Middle frontal gyrus (tissue), 1 donor: Measurements from ENCODE around the gene MGLL.

ENCODE experiments used
- DNase-seq: peaks from one replicate; pipeline ENCODE4 v3.0.0-alpha.2; 2015; ENCODE audit warnings: low spot score; ENCODE audit errors: extremely low spot score

MGLL gene

DNA sequence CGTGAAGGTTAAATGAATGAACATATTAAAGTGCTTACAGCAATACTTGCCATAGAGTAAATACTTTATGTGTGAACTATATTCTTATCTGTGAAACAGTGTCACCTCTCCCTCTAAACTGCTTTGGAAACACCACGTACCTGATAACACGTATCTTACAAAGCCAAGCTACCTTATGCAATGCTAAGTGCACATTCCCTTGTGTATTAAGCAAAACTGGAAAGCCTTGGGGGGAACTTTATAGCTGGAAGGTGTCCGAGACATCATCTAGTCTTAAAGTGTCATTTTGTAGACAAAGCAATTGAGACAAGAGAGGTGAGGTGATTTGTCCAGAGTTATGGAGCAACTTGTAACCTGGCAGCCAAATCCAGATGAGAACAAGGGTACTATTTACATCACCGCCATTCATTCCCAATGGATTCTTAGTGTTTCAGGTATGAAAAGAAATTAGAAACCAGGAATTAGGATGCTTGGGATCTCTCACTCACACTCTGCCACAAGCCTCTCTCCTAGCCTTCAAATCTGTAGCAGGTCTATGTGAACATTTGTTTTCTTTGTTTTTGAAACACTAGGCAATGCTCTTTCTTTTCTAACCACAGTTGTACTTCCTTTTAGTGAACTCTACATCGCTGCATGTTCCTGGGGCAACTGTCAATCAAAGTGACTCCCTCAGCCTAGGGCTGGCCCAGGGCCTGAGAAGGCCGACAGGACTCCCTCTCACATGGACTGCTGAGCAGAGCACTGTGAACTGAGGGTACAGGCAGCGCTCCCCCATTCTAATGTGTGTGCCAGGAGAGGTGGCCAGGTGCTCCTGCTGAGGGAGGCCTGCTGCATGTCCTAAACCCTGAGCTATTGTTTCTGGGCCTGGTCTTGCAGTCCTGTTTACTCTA is 13.9 kb upstream of the MGLL start:
- DNase-seq = no peak

DNA sequence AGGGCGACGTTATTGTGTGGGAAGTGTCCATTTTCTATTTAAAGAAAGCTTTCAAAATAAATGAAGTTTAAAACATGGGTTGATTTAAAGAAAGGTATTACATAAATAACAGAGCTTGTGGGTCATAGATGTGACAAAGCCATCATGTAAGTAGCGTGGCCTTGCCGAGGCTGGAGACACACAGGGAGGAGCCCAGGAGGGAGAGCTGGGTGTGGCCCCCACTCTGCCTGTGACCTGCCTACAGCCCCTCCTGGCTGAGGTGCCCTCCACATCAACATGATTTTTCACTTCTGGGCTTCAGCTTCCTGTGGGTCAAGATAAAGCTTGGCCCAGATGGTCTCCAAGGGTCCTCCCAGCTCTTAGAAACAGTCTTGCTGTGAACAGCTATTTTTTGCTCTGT is 12.5 kb upstream of the MGLL start:
- no peak for DNase-seq

DNA sequence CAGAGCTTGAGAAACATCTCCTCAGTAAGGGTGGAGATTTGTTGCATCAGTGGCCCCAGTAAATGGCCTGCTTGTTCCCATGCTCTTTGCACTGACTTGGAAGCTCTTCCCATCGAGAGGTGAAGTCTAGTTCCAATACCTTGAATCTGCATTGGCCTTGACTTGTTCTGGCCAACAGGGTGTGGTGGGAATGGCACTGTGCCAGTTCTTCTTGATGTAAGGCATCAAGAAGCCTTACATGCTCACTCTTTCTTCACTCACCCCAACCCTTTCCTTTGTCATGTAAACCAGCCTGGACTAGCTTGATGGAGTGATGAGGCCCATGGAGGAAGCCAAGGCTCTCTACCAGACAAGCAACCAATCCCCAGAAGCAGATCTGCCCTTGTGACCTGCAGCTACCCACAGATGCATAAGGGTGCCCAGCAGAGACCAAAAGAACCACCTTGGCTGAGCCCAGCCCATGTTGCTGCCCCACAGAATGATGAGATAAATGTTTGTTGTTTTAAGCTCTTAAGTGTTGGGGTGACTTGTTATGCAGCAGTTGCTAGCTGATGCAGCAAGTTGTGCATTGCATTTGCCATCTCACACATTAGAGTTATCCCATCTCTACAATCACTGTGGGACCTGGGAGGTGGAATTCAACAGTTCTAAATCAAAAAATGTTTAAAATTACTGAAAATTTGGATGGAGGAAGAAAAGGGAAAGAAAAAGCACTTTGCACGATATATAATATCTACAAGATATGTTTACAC is 11.1 kb upstream of the MGLL start:
- DNase-seq = no peak

DNA sequence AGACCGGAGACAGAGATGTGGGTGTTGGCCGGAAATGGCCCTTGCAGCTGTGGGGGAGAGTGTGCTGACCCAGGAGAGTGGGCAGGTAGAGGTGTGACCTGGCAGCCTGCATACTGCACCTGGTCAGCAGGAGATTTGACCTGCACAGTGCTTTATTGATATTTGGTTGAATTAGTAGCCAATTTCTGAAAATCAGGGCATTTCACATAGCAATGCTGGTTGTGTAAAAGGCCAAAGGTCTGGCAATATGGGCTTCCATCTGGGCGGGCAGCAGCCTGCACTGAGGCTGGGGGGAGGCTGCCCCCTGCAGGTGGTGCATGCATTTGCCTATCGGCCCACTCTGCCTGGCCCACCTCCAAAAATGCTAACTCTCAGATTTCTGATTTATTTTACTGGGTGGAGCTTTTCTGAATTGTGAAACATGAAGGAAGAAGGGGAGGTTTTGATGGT is 9.4 kb upstream of the MGLL start:
- no peak for DNase-seq

DNA sequence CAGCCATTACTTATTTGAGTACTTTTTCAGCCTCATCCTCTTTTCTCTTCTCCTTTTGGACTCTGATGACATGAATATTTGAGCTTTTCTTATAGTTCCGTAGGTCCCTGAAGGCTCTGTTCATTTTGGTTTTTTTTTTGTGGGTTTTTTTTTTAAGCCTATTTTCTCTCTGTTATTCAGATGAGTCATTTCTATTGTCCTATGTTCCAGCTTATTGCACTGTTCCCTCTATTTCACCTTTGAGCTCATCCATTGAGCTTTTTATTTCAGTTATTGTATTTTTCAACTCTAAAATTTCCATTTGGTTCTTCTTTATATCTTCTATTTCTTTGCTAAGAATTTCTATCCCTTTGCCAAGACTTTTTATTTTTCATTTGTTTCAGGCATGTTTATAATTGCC is 7.2 kb upstream of the MGLL start:
- DNase-seq = no peak

DNA sequence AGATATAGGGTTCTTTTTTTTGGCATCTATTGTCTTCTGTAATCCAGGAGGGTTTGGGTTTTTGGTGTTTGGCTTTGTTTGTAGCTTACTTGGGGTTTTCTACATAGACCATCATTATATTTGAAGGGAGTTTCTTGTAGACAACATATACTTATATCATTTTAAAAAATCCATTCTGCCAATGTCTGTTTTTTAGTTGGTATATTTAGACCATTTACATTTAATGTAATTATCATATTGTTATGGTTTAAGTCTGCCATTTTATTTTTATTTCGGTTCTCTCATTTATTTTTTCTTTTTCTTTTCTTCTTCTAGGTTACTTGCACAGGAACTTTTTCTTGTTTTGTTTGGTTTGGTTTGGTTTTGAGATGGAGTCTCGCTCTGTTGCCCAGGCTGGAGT is 5.5 kb upstream of the MGLL start:
- DNase-seq = no peak

DNA sequence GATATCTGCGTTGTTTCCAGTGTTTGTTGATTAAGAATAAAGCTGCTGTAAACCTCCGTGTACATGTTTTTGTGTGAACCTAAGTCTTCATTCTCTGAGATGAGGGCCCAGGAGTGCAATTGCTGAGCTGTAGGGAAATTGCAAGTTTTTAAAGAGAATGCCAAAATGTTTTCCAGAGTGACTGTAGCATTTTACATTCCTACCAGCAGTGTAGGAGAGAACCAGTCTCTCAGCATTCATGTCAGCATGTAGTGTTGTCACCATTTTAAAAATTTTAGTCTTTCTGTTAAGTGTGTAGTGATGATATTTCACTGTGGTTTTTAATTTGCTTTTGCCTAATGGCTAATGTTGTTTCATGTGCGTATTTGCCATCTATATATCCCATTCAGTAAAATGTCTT is 3.4 kb upstream of the MGLL start:
- DNase-seq = no peak

DNA sequence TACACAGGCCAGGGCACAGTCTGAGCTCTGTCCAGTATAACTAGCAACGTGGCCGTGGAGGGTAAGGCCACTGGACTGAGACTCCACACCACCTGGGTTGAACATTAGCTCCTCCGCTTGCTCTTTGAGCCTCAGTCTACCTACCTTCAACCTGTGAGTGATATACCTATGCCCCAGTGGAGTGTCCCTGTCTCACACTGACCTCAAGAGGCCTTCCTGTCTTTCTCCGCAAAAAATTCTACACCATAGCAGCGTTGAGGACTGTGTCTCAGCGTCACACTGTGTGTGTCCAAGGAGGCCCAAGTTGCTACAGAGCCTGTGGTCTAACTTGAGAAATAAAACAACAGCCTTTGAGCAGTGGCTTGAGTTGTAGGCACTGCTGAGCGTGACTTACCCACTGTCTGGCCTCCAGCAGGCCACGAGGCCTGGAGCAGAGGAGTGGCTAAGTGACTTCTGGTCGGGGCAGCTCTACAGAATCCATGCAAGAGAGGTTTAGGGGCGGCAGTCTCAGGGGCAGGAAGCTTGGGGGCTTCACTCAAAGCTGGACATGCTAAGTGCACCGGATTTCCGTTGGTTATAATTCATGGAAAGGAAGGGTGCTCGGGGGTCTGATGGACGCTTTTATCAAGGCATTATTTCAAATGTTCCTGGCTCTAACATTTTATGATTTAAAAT is 2.0 kb upstream of the MGLL start:
- DNase-seq = no peak

DNA sequence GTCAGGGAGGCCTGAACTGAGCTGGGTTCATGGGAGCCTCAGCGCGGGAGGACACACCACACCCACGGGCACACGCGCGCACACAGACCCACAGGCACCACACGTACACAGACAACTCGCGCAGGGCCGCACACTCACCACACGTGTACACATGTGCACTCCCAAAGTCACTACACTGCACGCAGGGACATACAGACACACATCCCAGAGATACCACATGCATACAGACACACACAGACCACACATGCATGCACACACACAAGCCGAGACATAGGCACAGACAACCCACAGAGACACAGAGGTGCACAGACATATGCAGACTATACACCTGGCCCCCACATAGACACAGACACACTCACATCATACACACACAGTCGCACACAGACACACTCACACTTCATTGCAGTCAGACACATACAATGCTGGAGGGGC is 1.1 kb upstream of the MGLL start:
- DNase-seq = no peak

DNA sequence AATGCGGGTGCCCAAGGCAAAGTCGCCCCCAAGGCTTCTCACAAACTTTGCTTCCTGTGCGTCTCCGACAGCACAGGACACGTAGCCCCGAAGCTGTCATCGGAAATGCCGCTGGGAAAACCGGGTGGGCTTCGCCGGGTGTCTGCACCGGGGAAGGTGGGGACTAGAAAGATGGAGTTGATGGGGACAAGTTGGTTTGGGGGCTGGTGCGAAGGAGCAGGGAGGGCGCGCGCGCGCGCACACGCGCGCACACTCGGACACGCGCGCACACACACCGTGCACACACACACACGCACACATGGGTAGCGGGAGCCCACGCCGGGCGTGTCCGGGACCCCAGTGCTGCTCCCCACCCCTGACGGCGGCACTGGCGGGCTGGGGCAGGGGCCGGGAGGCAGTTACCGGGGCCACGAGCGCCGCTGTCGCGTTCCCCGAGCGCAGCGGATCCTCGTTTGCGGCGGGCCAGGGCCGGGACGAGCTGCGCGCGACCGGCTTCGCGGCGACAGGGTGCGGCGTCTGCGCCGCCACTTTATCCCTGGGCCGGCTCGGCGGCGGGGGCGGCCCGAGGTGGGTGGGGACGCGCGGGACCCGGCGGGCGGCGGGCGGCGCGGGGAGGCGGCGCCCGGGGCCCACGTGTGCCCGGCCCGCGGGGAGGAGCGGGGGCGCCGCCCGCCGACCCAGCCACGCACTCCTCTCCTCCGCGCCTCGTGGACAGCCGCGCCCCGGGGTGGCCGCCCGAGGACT is 539 bp upstream of the MGLL start:
- DNase-seq = no peak

DNA sequence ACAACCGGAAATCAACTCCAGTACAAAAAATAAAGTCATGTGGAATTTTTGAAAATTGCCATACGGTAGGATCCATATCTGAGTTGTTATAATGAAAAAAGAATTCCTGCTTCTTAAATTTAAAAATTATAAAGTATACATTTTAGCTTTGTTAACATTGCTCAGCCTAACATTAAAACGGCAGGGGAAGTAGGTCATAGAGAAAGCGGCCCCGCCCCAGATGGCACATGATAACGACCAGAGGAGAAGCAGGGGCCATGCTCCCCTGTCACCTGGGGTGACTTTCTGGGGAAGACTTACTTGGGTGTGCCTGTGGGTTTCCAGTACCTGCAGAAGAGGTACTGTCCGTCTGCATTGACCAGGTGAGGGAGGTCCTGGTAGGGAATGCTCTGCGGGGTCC is 921 bp downstream of the MGLL start:
- no peak for DNase-seq

DNA sequence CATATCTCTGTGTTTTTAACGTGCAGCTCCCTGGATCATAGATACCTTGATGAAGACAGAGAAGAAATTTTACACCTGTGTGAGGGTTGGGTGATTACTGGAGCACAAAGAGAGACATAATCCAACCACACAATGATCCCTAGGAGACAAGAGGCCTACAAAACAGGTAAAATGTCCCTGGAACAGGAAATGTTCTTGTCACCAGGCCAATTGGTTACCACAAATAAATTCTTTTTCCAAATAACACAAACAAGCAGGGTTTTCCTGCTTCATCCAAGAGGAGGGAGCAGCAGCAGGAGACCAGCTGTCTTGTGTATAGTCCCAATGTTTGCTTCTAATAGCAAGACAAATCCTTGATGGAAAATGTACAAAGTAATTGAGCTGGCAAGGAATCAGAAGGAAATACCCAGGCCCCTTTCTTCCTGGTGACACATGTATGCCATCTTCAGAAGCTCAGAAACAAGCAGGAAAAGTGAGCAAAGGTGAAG is 1.4 kb downstream of the MGLL start:
- DNase-seq = no peak

DNA sequence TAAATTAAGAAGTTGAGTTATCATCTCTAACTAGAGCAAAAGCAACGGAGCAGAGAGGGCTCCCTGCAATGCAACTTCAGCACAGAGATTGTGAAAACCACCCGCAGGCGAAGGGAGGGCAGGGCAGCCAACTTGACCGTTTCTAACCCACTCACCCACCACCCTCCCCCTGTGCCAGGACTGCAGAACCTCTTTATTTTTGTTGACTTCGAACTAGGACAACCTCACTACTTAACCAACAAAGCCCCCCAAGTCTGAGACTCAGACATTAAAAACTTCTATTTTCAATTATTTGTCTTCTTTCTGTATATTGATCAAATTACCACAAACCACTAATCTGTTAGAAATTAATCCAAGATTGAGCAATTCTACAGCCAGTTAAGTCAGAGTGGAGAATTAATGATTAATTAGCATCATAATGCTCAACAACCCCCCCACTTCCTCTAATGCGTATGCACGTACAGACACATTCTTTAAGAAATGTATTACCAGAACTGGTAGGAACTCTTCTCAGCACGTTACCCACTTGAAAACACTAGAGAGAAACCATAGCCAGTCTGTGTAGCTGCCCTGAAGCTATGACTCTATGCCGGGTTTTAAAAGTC is 2.0 kb downstream of the MGLL start:
- no peak for DNase-seq

DNA sequence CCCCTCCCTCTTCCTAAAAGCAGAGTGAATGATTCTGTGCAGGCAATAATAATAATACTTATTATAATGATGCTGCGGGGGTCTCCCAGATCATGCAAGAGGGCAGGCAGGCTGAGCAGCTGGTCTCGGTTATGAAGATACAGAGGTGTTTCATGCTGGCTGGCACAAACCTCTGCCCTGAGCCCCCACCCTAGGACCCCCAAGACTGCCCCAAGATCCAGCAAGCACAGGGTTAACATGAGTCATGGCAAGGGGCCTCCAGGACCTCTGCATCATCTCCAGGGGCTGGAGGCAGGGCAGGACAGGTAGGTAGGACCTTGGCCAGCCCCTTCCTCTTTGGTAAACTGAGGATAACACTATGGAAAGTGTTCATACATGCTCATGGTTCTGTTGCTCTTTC is 2.7 kb downstream of the MGLL start:
- no peak for DNase-seq

DNA sequence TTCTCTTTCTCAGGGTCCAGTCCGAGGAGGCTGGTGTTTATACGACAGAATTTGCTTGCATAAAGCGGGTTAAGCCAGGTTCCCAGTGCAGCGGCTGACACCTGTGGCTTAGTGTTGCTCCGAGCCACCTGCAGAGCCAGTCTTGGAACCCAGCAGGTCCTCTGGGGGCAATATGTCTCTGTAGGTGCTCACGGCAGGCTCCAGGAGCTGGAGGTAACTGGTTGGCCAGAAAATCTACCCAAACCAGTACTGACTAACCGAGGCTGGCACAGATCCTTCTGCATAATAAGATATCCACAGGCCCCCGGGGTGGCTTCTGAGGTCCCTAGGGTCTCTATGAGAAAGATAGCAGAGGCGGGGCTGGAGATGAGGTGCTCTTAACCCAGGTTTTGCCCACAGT is 3.2 kb downstream of the MGLL start:
- no peak for DNase-seq

DNA sequence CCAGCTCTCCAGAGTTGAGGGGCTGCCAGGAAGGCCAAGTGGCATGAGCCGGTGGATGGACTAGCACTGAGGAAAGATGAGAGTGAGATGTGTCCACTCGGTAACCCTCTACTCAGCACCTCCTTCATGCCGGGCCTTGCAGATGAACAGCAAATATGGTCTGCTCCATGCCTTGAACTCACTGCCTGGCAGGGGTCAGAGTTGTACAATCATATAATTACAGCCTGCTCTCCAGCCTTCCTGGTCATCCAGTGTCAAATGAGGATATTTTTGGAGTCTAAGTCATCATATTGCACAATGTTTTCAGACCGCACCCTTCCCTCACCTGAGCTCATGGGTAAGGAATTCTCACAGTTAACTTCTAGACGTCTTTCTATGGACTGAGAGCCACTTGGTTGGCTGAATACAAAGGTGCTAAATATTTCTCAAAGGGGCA is 4.9 kb downstream of the MGLL start:
- DNase-seq = no peak

DNA sequence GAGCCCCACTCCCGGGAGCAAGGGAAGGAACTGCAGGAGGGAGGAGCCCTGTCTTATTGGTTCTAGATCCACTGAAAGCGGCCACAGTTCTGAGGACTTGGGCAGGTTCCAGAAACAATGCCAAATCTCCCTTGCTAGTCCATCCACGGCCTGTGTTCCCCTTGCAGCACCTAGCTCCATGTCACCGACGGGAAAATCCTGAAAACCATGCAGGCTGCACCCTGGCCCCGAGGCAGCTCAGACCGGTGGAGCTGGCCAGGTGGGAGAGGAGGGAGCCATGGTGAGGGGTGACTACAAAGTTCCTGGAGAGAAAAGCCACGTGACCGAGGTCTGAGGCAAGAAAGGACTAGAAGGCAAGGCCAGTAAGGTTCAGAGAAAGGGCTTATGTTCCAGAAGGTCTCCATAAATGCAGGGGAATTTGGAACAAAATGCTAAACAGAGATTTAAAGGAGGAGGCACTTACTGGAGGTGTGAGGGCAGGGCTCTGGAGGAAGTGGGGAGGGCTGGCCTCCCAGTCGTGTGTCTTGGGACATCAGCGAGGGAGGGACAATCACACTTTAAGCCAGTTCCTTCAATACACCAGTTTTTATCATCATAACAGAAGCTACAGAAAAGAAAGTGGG is 5.4 kb downstream of the MGLL start:
- no peak for DNase-seq

DNA sequence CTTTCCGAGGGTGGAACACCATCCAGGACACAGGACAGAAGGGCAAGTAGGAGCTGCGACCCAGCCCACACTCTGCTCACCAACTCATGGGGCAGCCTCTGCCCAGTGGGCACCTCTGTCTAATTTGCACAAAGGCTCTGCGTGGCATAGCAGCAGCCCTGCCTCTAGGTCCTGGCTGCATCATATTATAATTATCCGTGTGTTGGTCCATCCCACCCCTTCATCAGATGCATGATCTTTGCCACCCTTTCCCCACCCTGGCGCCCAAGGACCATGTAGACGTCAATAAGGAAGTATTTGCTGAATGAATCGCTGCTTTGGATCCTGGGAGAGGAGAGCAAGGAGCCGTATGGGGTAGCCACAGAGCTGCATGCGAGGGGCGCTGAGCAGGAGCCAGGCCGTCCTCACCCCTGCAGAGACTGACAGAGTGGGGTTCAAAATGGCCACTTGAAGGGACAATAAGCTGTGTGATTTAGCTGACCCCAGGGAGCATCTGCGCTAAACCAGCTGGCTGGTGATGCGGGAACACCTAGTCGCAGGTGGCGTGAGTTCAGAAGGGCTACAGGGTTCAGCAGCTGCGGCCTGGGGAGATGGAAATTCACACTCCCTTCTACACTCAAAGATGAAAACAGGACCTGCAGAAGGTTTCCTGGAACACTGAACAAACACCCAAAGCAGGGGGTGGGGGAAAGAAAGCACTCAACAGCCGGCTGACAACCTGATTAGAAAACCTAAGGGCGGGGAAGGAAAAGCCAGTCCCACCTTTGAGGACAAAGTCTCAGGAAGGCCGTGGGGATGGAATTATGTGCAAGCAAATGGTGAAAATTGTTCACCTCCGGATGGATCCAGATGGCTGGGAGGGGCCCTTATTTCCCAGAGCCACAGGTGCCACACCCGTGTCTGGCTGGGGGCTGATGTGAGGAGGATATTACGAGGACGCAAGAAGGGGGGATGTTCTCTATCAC is 6.4 kb downstream of the MGLL start:
- no peak for DNase-seq

DNA sequence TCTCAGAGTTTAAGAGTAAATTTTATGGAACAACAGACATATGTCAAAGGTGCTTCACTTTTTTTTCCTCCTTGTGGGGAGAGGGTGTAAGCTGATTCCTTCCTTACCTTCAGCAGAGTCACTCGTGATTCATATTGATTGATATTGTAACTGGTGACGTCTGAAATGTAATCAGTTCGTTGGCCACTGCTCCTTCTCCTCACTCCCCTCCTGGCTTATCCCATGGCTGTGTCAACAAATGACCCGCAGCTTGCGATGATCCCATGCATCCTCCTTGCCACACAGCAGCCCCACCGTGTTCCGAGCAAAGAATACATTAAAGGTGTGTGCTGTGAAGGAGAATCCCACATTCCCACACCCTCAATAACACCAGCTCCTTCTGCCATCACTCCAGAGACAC is 7.3 kb downstream of the MGLL start:
- no peak for DNase-seq
